HG03103 (cell line): ENCODE data around the gene PCDH18.
"Not testable (repeated sequence)": the region's sequence is repeated elsewhere in the genome, so short reads cannot be mapped to it uniquely, and the experiment has no call there.

Source experiments
- ATAC-seq: cut with Tn5 transposase; IDR thresholded peaks from one replicate; pipeline ENCODE4 v1.9.1; 2021; ENCODE audit warnings: low read depth; ENCODE audit not compliant: unreplicated experiment

The PCDH18 gene

GRCh38 chr4:137530176-137530575 lies 2.1 kb downstream of the PCDH18 start:
- no peak for ATAC-seq

DNA sequence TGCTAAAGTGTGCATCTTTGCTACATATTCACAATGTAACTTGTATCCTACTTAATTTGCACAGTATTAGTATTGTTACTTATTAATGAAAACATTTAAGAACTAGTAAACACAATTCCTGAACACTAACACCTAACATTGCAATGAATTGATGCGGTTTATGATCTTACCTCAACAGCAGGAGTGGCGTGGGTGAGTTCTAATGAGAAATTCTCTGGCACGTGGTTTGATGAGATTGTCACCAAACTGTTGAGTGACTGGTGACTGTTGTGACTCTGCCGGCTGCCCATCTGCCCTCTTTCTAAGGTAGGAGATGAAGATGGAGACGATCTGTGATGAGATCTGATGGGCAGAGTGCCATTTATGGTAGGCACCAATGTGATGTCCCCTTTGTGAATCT lies 2.9 kb downstream of the PCDH18 start:
- no peak for ATAC-seq

GRCh38 chr4:137528673-137529072 lies 3.6 kb downstream of the PCDH18 start:
- no peak for ATAC-seq

- no peak for ATAC-seq
Observed at GRCh38 chr4:137526681-137527080, 5.6 kb downstream of the PCDH18 start.

DNA sequence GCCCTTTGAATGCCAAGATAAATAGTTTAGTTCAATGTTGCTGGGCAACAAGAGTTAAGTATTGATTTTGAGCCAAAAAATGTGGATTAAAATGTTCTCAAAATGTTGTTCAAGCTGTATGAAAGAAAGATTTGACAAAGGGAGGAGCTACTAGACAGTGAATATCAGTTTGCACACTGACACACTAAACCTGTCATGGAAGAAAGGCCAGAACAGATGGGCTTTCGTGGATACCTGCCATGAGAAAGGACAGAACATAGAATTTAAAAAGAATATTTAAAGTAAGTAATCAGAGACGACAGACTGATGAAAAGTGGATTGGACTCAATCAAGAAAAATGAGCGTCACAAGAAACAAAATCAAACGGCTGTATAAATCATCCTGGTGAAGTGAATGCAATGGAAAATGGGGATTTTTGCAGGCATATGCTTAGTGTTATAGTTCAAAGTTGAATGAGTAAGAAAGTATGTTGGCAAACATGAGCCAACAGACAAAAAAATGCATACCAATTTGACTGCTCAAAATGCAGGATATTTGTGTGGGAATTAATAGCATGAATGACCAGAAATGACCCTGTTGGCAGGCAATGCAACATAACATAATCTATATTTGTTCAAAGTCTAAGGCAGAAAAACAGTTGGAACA lies 7.4 kb downstream of the PCDH18 start:
- no peak for ATAC-seq

- no peak for ATAC-seq
Observed at GRCh38 chr4:137523329-137523728, 9.0 kb downstream of the PCDH18 start.

DNA sequence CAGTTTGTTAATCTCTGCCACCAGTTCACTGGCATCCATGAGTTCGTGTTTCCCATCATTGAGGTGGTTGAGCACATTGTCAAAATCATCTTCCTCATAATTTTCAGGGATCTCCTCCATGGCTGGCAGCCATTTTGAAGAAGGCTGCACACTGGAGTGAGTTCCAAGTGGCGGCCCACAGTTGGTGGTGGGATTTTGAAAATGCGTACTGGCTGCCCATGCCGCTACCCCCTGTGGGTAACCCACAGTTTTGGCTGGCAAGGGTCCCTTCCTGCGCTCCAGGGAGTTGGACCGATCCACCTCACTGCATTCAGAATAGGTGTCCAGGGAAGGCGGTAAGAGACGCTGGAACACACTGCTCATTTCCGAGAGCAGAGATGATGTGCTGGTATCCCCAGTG lies 11.2 kb downstream of the PCDH18 start:
- ATAC-seq, result no peak

DNA sequence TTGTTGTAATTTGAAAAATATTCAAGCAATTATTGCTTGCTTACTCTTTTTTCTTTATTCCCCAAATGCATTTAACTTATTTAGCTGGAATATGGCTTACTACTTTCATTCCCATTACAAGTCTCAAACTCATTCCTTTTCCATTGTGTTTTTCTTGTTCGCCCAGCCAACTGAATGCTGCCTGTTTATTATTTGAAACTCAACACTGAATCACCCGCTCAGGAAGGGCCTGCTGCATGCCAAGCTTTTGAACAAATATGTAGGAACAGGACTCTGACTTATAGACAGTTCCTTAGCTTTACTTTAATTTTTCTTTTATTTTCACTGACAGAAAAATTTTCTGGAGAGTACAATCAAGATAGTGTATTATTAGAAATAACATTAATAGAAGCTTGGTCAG lies 12.9 kb downstream of the PCDH18 start:
- ATAC-seq, result no peak

DNA sequence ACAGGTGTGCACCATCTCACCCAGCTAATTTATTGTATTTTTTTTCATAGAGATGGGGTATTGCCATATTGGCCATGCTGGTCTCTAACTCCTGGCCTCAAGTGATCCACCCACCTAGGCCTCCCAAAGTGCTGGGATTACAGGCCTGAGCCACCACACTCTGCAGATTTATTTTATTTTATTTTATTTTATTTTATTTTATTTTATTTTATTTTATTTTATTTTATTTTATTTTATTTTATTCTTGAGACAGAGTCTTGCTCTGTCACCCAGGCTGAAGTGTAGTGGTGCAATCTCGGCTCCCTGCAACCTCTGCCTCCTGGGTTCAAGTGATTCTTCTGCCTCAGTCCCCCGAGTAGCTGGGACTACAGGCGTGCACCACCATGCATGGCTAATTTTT lies 15.0 kb downstream of the PCDH18 start:
- not testable (repeated sequence) for ATAC-seq

GRCh38 chr4:137514406-137515111 lies 17.7 kb downstream of the PCDH18 start:
- no peak for ATAC-seq

DNA sequence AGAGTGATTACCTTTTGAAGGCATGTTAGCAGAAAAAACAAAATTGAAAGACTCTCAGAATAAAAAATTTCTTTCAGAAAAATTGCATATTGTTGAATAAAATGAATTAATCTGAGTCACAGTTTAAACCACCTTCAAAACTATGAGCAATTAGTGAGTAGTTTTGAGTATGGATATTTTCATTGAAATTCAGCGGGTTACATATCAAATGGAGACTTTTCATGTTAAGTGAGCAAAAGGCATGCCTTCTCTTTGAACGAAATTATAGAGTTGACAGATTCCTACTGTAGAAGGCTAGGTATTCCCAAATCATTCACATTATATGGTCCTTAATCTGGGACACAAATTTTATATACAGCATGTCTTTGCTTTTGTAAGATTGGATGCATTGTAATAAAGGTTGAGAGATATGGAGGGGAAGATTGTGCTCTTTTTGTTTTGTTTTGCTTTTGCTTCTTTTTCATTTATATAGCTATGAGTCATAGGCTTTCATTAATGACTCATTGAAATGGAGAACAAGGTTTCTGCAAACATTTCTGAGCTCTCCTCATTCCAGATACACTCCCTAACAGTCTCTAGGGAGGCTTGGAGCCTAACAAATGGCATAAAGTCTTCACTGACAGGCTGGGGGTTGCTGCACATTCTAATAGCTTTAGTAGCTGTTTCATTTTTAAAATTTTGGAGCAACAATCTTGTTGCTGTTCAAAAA lies 21.6 kb downstream of the PCDH18 start:
- no peak for ATAC-seq

GRCh38 chr4:137509855-137510282 lies 22.4 kb downstream of the PCDH18 start:
- no peak for ATAC-seq

DNA sequence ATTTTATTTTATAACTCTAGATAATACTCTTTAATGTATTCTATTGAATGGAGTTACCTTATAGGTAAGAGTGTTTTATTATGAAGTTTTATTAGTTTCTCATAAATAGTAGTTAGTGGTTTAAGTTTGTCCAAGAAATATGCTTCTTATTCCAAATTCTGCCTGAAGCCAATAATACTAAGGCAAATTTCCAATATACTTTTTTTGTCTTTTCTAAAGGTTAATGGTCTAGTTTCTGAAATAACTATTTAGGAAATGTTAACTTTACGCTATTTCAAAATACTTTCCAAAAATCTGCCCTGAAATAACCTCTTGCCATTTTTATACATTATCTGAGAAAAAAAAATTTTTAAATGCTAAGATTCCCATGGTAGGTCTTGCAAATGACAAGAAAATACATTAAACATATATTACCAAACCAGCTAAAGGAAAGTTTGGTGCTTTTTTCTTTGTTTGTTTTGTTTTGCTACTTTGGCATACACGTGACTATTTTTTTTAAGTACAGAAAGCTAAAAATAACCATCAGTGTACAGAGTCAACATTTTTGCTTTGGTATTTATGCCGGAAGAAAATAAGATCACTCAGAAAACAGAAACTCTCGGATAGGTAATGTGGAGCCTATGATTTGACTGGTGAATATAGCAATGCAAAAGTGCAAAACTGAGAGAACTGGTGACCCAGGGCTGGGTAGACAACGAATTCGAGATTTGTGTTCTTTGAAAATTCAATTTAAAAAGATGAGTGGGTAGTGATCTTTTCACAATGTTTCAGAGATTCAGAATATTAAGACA lies 29.8 kb downstream of the PCDH18 start:
- ATAC-seq, result no peak

GRCh38 chr4:137496267-137496666 lies 36.0 kb downstream of the PCDH18 start:
- not testable (repeated sequence) for ATAC-seq

DNA sequence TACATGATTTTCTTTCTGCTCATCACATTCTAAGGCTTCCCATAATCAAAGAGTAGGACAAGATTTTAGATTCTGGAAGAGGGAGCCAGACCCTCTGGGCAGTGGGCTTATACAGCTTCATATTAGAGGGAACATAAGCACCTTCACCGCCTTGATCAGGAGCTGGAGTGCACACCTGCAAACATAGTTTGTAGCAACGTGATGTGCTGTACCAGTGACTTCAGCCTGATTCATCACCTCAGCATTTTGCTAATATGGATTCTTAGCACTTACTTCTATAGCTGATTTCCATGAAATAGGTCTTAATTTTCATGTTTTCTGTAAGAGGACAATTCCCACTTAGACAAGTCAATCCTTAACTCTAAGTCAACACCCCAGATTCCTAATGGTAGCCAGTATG lies 36.7 kb downstream of the PCDH18 start:
- ATAC-seq, result no peak

DNA sequence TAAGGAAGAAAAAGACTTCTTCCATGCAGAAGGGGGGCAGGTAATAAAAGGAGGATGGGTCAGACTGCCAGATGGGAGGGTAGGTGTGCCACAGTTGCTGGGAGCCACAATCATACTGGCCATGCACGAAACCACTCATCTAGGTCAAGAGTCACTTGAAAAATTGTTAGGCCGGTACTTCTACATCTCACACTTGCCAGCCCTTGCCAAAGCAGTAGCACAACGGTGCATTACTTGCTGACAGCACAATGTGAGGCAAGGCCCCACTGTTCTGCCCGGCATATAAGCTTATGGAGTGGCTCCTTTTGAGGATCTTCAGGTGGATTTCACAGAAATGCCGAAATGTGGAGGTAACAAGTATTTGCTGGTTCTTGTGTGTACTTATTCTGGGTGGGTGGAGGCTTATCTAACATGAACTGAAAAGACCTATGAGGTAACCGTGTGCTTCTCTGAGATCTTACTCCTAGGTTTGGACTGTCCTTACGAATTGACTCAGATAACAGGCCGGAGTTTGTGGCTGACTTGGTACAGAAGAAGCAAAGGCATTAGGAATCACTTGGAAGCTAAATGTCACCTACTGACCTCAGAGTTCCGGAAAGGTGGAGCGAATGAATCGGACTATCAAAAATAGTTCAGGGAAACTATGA lies 48.9 kb downstream of the PCDH18 start:
- ATAC-seq, result not testable (repeated sequence)

DNA sequence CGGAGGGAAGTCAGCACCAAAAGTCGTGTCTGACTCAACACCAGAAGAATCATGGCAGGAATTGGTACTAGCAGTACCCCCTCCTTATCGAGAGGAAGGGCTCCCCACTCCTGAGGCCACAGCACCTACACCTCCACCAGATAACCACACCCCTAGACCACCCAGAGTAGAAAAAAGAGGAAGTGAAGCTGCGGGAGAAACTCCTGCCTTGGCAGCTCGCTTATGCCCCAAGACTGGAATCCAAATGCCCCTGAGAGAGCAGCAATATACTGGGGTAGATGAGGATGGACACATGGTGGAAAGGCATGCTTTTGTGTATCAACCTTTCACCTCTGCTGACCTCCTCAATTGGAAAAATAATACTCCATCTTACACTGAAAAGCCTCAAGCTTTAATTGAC lies 52.6 kb downstream of the PCDH18 start:
- ATAC-seq, result not testable (repeated sequence)

GRCh38 chr4:137476345-137476744 lies 55.9 kb downstream of the PCDH18 start:
- ATAC-seq, result no peak

DNA sequence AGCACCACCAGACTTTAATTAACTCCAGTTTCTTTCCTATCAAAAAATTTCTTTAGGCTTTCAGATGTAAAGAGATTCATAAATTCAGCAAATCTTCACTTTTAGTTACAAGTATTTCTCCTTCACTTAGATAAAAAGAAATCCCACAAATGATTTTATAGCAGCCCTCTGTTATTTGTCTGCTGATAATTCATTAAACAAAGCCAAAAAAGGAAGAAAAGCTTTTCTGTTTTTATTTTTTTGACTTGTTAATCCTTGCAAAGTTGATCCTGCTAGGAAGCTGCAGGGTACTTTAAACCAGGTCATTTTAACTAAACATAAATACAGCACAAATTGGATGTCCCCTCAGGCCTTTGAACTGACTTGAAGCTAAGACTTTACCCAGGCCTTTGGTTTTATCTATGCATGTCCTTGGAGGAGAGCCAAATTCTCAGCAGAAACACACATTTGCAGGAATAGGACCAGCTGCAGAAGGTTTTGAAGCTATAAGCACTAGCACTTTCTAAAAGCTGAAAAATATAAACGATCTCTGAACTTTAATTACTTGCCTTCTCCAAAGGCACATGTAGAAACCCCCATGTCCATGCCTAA lies 57.5 kb downstream of the PCDH18 start:
- ATAC-seq, result no peak

- no peak for ATAC-seq
Observed at GRCh38 chr4:137471895-137472294, 60.4 kb downstream of the PCDH18 start.
